Loucy (cell line): Measurements from ENCODE around the gene WDR26.

Experiments
- H2AFZ ChIP-seq: fragments of 200-600 bp; sonication (generic); 2 replicates; pipeline ENCODE4 v1.6.0; 2016; ENCODE audit warnings: antibody characterized with exemption, mild to moderate bottlenecking, low read length, moderate library complexity
- H3F3A ChIP-seq: fragments of 200-600 bp; 2 replicates; pipeline ENCODE4 v1.6.0; 2016; ENCODE audit warnings: antibody characterized with exemption, low read depth, mild to moderate bottlenecking
- H3K27me3 ChIP-seq: fragments of 200-600 bp; sonication (generic); 2 replicates; pipeline ENCODE4 v1.6.1; 2014; ENCODE audit warnings: low read length, mild to moderate bottlenecking; ENCODE audit not compliant: insufficient read depth, poor library complexity, severe bottlenecking
- H3K36me3 ChIP-seq: fragments of 200-600 bp; sonication (generic); 2 replicates; pipeline ENCODE4 v1.6.1; 2016; ENCODE audit warnings: low read length; ENCODE audit not compliant: insufficient read depth
- H3K4me1 ChIP-seq: fragments of 200-600 bp; sonication (generic); 2 replicates; pipeline ENCODE4 v1.5.1; 2014; ENCODE audit warnings: low read length, mild to moderate bottlenecking; ENCODE audit not compliant: insufficient read depth, poor library complexity, severe bottlenecking
- H3K4me2 ChIP-seq: fragments of 200-600 bp; sonication (generic); 2 replicates; pipeline ENCODE4 v1.6.0; 2014; ENCODE audit warnings: antibody characterized with exemption, low read length, low read depth, mild to moderate bottlenecking; ENCODE audit not compliant: poor library complexity, severe bottlenecking
- H3K4me3 ChIP-seq: fragments of 200-600 bp; sonication (generic); 2 replicates; pipeline ENCODE4 v1.5.1; 2014; ENCODE audit warnings: low read length, mild to moderate bottlenecking, mixed read lengths; ENCODE audit not compliant: poor library complexity, severe bottlenecking
- H3K79me2 ChIP-seq: fragments of 200-600 bp; sonication (generic); 2 replicates; pipeline ENCODE4 v1.6.1; 2014; ENCODE audit warnings: low read length; ENCODE audit not compliant: insufficient read depth
- H3K9ac ChIP-seq: fragments of 200-600 bp; sonication (generic); 2 replicates; pipeline ENCODE4 v1.6.0; 2014; ENCODE audit warnings: mild to moderate bottlenecking, low read depth, low read length, moderate library complexity; ENCODE audit not compliant: poor library complexity, severe bottlenecking
- H3K9me2 ChIP-seq: fragments of 200-600 bp; sonication (generic); replicated peaks from 2 replicates; pipeline ENCODE4 v1.6.1; 2016; ENCODE audit warnings: low read depth, low read length, mixed read lengths
- H3K9me3 ChIP-seq: fragments of 200-600 bp; sonication (generic); 2 replicates; pipeline ENCODE4 v1.6.1; 2014; ENCODE audit warnings: mild to moderate bottlenecking, antibody characterized with exemption, low read length, low read depth; ENCODE audit not compliant: insufficient read depth
- H4K20me1 ChIP-seq: fragments of 200-600 bp; sonication (generic); 2 replicates; pipeline ENCODE4 v1.6.0; 2014; ENCODE audit warnings: antibody characterized with exemption, low read length, mild to moderate bottlenecking; ENCODE audit not compliant: insufficient read depth, poor library complexity, severe bottlenecking
- EZH2phosphoT487 ChIP-seq: fragments of 200-600 bp; IDR thresholded peaks from 2 replicates; pipeline ENCODE4 v1.6.1; 2018; ENCODE audit warnings: antibody characterized with exemption, mild to moderate bottlenecking, moderate library complexity, borderline replicate concordance
- TF ChIP-seq, protein P1 (sequence below): fragments of 200-600 bp; sonication (generic); conservative IDR thresholded peaks from 2 replicates; pipeline ENCODE4 v1.5.1; 2014; ENCODE audit warnings: mild to moderate bottlenecking, antibody characterized with exemption, low read length

The WDR26 gene

DNA sequence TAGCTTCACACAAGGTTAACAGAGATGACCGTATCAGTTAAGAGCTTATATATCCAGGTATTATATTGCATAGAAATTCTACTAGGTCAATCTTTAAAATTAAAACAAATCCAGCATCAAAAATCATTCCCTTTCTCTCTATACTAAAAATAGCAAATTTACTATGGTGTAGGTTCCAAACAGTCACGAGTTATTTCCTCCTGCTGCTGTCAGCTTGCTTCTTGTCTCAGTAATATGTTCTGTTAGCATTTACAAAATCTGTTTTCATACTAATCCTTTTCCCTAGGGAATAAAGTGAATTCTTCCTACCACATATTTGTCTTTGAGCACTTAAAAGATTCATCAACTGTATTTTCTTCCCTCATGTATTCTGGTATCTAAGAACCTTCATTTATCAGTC is 2.5 kb downstream of the WDR26 start:
- peak overlapping the region; percentile 98 for H3K4me2 ChIP-seq
- H2AFZ ChIP-seq, result no peak overlapping the region
- H3K36me3 ChIP-seq, result peaks cover 7% of the 10 kb centered on the region; the same call in 1 of the 2 replicates
- peaks cover 4% of the 10 kb centered on the region for H3F3A ChIP-seq
- H3K9me3 ChIP-seq, result no peaks in the 10 kb centered on the region
- peak overlapping the region; percentile 70 for H3K9ac ChIP-seq
- H4K20me1 ChIP-seq, result peaks cover 68% of the 10 kb centered on the region
- H3K9me2 ChIP-seq, result no peaks in the 10 kb centered on the region
- peaks cover 86% of the 10 kb centered on the region for H3K79me2 ChIP-seq
- peaks cover 58% of the 10 kb centered on the region for H3K4me1 ChIP-seq
- TF ChIP-seq, protein P1, sequence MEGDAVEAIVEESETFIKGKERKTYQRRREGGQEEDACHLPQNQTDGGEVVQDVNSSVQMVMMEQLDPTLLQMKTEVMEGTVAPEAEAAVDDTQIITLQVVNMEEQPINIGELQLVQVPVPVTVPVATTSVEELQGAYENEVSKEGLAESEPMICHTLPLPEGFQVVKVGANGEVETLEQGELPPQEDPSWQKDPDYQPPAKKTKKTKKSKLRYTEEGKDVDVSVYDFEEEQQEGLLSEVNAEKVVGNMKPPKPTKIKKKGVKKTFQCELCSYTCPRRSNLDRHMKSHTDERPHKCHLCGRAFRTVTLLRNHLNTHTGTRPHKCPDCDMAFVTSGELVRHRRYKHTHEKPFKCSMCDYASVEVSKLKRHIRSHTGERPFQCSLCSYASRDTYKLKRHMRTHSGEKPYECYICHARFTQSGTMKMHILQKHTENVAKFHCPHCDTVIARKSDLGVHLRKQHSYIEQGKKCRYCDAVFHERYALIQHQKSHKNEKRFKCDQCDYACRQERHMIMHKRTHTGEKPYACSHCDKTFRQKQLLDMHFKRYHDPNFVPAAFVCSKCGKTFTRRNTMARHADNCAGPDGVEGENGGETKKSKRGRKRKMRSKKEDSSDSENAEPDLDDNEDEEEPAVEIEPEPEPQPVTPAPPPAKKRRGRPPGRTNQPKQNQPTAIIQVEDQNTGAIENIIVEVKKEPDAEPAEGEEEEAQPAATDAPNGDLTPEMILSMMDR, result no peak
- no peak for TF ChIP-seq EZH2phosphoT487
- H3K27me3 ChIP-seq, result no peaks in the 10 kb centered on the region
- H3K4me3 ChIP-seq, result peak overlapping the region; percentile 95

DNA sequence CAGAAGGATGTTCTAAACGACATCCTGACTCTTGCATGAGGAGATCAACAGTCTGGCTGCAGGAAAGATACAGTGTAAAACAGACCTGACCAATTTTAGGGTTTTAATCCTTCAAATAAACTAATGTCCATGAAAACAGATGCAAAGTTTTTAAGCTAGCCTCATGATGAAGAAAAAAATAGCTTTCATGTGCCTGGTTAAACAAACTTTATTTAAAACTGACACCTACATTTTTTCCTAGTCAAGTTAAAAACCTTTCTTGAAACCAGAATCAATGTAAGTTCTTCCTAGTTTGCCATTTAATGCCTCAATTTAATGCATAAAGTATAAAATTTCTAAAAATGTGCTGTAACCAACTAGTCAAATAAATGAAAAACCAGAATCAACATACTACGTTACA is 2.9 kb downstream of the WDR26 start:
- Histone ChIP-seq H3K4me1 (peaks cover 54% of the 10 kb centered on the region), H2AFZ (no peak overlapping the region), H3K4me2 (peak overlapping the region; percentile 98), H3K9ac (peak overlapping the region; percentile 70), H3K36me3 (peaks cover 7% of the 10 kb centered on the region; the same call in 1 of the 2 replicates), H3K9me2 (no peaks in the 10 kb centered on the region), H4K20me1 (peaks cover 70% of the 10 kb centered on the region), H3K4me3 (peak overlapping the region; percentile 95), H3K79me2 (peaks cover 91% of the 10 kb centered on the region), H3K9me3 (no peaks in the 10 kb centered on the region), H3F3A (peaks cover 4% of the 10 kb centered on the region), H3K27me3 (no peaks in the 10 kb centered on the region)
- TF ChIP-seq EZH2phosphoT487, result no peak
- TF ChIP-seq, protein P1, result no peak

DNA sequence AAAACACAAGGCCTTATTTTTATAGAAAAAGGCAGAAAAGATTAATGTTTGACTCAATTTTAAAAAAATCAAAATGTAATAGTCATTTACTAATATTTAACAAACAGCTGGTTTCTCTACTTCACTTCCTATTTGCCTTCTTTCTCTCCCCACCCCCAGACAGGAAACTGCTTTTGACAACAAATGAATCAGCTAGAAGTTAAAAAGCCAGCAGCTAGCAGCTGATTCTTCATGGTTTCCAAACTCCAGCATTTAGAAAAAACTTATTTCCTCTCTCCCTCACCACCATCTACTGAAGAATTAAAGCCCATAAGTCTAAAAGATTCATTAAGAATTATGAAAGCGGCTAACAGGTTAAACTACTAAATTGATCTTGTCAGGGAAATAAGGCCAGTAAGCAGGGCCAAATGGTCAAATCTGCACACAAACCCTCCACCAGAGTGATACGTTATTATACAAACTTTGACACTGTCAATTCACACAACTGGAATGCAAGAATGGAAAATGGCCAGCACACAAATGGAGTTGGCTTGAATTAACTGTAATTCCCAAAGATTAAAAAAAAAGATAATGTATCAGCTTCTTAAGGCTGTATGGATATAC is 4.0 kb downstream of the WDR26 start:
- peaks cover 7% of the 10 kb centered on the region; the same call in 1 of the 2 replicates for H3K36me3 ChIP-seq
- H3K4me3 ChIP-seq, result peak overlapping the region; percentile 95

More for the DNA sequence above, 4.0 kb downstream of the WDR26 start:
- Histone ChIP-seq H3K9me3 (no peaks in the 10 kb centered on the region), H3K4me2 (peak overlapping the region; percentile 98), H3K79me2 (peaks cover 89% of the 10 kb centered on the region), H3K27me3 (no peaks in the 10 kb centered on the region), H3K9me2 (no peaks in the 10 kb centered on the region), H4K20me1 (peaks cover 81% of the 10 kb centered on the region), H3K9ac (no peak overlapping the region), H2AFZ (no peak overlapping the region), H3K4me1 (peaks cover 43% of the 10 kb centered on the region), H3F3A (peaks cover 4% of the 10 kb centered on the region)
- no peak for TF ChIP-seq EZH2phosphoT487
- TF ChIP-seq, protein P1, result no peak
